A673 (cell line): ENCODE measurements around the gene MRPL18.

ENCODE experiments used
- CTCF ChIP-seq: fragments of 300-800, 200-600 bp; sonication (generic); conservative IDR thresholded peaks from 2 replicates; pipeline ENCODE4 v1.5.1; 2017; ENCODE audit warnings: low read depth, mild to moderate bottlenecking, antibody characterized with exemption, low read length, moderate library complexity, mixed read lengths
- EZH2 ChIP-seq: fragments of 200-600 bp; sonication (generic); IDR thresholded peaks from 2 replicates; pipeline ENCODE4 v1.6.1; 2017; ENCODE audit warnings: borderline replicate concordance, low read depth, mild to moderate bottlenecking, mixed read lengths, antibody characterized with exemption, low read length; ENCODE audit not compliant: poor library complexity, severe bottlenecking

- TF ChIP-seq CTCF, result no peak
- no peak for TF ChIP-seq EZH2
Observed at GRCh38 chr6:159769470-159769869, 20.8 kb upstream of the MRPL18 start.
